ENCODE data around the gene WRNIP1. TPM values are rescaled to one million over a fixed set of nuclear protein-coding genes. Genes with fewer than 3 reads are reported as not detected.

WRNIP1 gene
- total and polyA plus RNA-seq, 2 of the 4 experiments (the other 2 are of a cell fraction): 43.7 to 47.1 TPM

GRCh38 chr6:2795956-2796355 is 30.8 kb downstream of the WRNIP1 start:
- ChIA-PET CTCF (interaction anchor here (0.6 kb wide), 1 partner anchor 58 kb away, joined by 3 read pairs; no protein-coding TSS in a partner anchor), POLR2A (ENCODE audit: unreplicated experiment) (no interaction called here)
- no peak overlapping the region for H3K4ac ChIP-seq (ENCODE audit: low read depth, low read length)
- no peak overlapping the region for H4K5ac ChIP-seq (ENCODE audit: low read depth, low read length)
- DNase-seq (no peak), ATAC-seq (ENCODE audit: low read depth) (no peak)
- H3K4me1 ChIP-seq (ENCODE audit: control insufficient read depth, insufficient read depth, low read length): peaks cover 9% of the 10 kb centered on the region; the same call in 1 of the 2 replicates
- no peaks in the 10 kb centered on the region for H4K20me1 ChIP-seq (ENCODE audit: insufficient read depth, low read length)
- no peaks in the 10 kb centered on the region for H3K9me3 ChIP-seq (ENCODE audit: control insufficient read depth, insufficient read depth, low read length)
- H2AK5ac ChIP-seq (ENCODE audit: low read depth, low read length): no peak overlapping the region
- no peaks in the 10 kb centered on the region for H3K36me3 ChIP-seq (ENCODE audit: control insufficient read depth, insufficient read depth, low read length)
- TF ChIP-seq ELK1 (IDR thresholded peaks at IDR 0.05; ENCODE audit: borderline replicate concordance, low read depth, low read length): no peak
- TF ChIP-seq NFE2L2 (IDR thresholded peaks at IDR 0.05; ENCODE audit: low read depth, low read length): no peak
- no peak for TF ChIP-seq RCOR1 (IDR thresholded peaks at IDR 0.05; ENCODE audit: insufficient replicate concordance, low read length)
- TF ChIP-seq MXI1 (IDR thresholded peaks at IDR 0.05; ENCODE audit: borderline replicate concordance, low read depth, low read length): no peak
- no peak for TF ChIP-seq SMC3 (IDR thresholded peaks at IDR 0.05; ENCODE audit: low read depth, low read length)
- TF ChIP-seq BHLHE40 (IDR thresholded peaks at IDR 0.05; ENCODE audit: low read depth, low read length): no peak
- no peak for TF ChIP-seq CEBPB (IDR thresholded peaks at IDR 0.05; ENCODE audit: low read depth, low read length)
- H2BK20ac ChIP-seq (ENCODE audit: low read depth, low read length): no peak overlapping the region
- no peak overlapping the region for H3K9ac ChIP-seq (ENCODE audit: low read depth, low read length)
- no peak overlapping the region for H3K23ac ChIP-seq (ENCODE audit: low read depth, low read length)
- H3K14ac ChIP-seq (replicated peaks; ENCODE audit: low read depth, low read length): no peak overlapping the region
- no peak overlapping the region for H2BK15ac ChIP-seq (ENCODE audit: low read depth, low read length)
- no peak overlapping the region for H3K4me2 ChIP-seq (ENCODE audit: low read depth, low read length)
- H3K79me1 ChIP-seq (ENCODE audit: low read depth in 1 of 2, low read length in 2 of 2): peaks cover 7 to 43% of the 10 kb centered on the region in 2 experiments; a peak in 3 of 4 replicates
- in situ Hi-C loops (cut with MboI; ENCODE audit: low sequenced_read_pairs): loop anchor here (10.0 kb wide), 1 partner anchor 139 kb away; no protein-coding TSS in a partner anchor
- H2AFZ ChIP-seq (replicated peaks; ENCODE audit: low read length, poor library complexity): no peak overlapping the region
- H3K9me1 ChIP-seq (ENCODE audit: insufficient read depth, low read length): peaks cover 17% of the 10 kb centered on the region; the same call in 1 of the 2 replicates
- dilution Hi-C loops (cut with HindIII; ENCODE audit: low sequenced_read_pairs, unreplicated experiment): no loop called here
- no peaks in the 10 kb centered on the region for H3K27me3 ChIP-seq (ENCODE audit: control insufficient read depth, insufficient read depth, low read length)
- no peak overlapping the region for H3K56ac ChIP-seq (ENCODE audit: extremely low read depth, insufficient read depth, low read length)
- no peak overlapping the region for H2BK5ac ChIP-seq (ENCODE audit: low read depth, low read length, poor library complexity, severe bottlenecking)
- H4K91ac ChIP-seq (ENCODE audit: insufficient read depth, low read depth, low read length): no peak overlapping the region
- no peak overlapping the region for H4K8ac ChIP-seq (ENCODE audit: low read depth in 2 of 2, low read length in 2 of 2)
- intact Hi-C loops (cut with micrococcal nuclease): no loop called here
- H2AK9ac ChIP-seq (replicated peaks; ENCODE audit: low read depth, low read length, poor library complexity): no peak overlapping the region
- BruUV-seq (replicated peaks): no TSS peak
- WGBS, 2 experiments (ENCODE audit: extremely low coverage in 2 of 2, insufficient read length in 1 of 2): 95% methylated on average over 9 of the region's 16 CpGs; no CpG with 5 or more reads in 1 of the 2 experiments
- H3K27ac ChIP-seq (ENCODE audit: insufficient read depth, low read length): no peak overlapping the region
- H2BK120ac ChIP-seq (ENCODE audit: low read depth, low read length): no peak overlapping the region
- H3K4me3 ChIP-seq (ENCODE audit: insufficient read depth, low read depth, low read length): no peak overlapping the region
- no peak overlapping the region for H3K18ac ChIP-seq (ENCODE audit: low read depth, low read length)

All from IMR-90 (cell line).